DOHH2 (cell line): Measurements from ENCODE around the gene GAST.

Experiments used
- H3F3A ChIP-seq: fragments of 200-600 bp; sonication (generic), shearing (Covaris generic); 2 replicates; pipeline ENCODE4 v1.6.0; 2016; ENCODE audit warnings: antibody characterized with exemption, mild to moderate bottlenecking; ENCODE audit not compliant: control insufficient read depth, insufficient read depth
- H3K27ac ChIP-seq: fragments of 200-600 bp; sonication (generic); 2 replicates; pipeline ENCODE4 v1.5.1; 2014; ENCODE audit warnings: low read depth, mild to moderate bottlenecking, low read length, moderate library complexity
- H3K27me3 ChIP-seq: fragments of 200-600 bp; sonication (generic); 2 replicates; pipeline ENCODE4 v1.6.1; 2014; ENCODE audit warnings: mild to moderate bottlenecking, low read length, mixed read lengths; ENCODE audit not compliant: control insufficient read depth
- H3K36me3 ChIP-seq: fragments of 200-600 bp; sonication (generic); 2 replicates; pipeline ENCODE4 v1.6.1; 2014; ENCODE audit warnings: mild to moderate bottlenecking, low read length, moderate library complexity, mixed read lengths; ENCODE audit not compliant: control insufficient read depth
- H3K4me1 ChIP-seq: fragments of 200-600 bp; sonication (generic); 2 replicates; pipeline ENCODE4 v1.6.1; 2014; ENCODE audit warnings: mild to moderate bottlenecking, low read length, mixed read lengths; ENCODE audit not compliant: control insufficient read depth
- H3K4me2 ChIP-seq: fragments of 200-600 bp; sonication (generic); 2 replicates; pipeline ENCODE4 v1.6.0; 2014; ENCODE audit warnings: mild to moderate bottlenecking, low read length, moderate library complexity
- H3K4me3 ChIP-seq: fragments of 200-600 bp; sonication (generic); 2 replicates; pipeline ENCODE4 v1.5.1; 2014; ENCODE audit warnings: mild to moderate bottlenecking, low read length, mixed read lengths
- H3K79me2 ChIP-seq: fragments of 200-600 bp; sonication (generic); 2 replicates; pipeline ENCODE4 v1.6.1; 2014; ENCODE audit warnings: mild to moderate bottlenecking, low read length, mixed read lengths; ENCODE audit not compliant: control insufficient read depth
- H3K9me2 ChIP-seq: fragments of 200-600 bp; sonication (generic); replicated peaks from 2 replicates; pipeline ENCODE4 v1.6.1; 2014; ENCODE audit warnings: mild to moderate bottlenecking, low read length, mixed read lengths; ENCODE audit not compliant: control insufficient read depth
- H3K9me3 ChIP-seq: fragments of 200-600 bp; sonication (generic); 2 replicates; pipeline ENCODE4 v1.6.1; 2014; ENCODE audit warnings: antibody characterized with exemption, low read length, mixed read lengths; ENCODE audit not compliant: control insufficient read depth, insufficient read depth
- H4K20me1 ChIP-seq: fragments of 200-600 bp; sonication (generic); 2 replicates; pipeline ENCODE4 v1.6.0; 2014; ENCODE audit warnings: low read depth, mild to moderate bottlenecking, antibody characterized with exemption, low read length, moderate library complexity; ENCODE audit not compliant: control insufficient read depth, insufficient read depth
- EZH2phosphoT487 ChIP-seq: fragments of 200-600 bp; sonication (generic); IDR thresholded peaks from 2 replicates; pipeline ENCODE4 v1.6.1; 2017; ENCODE audit warnings: borderline replicate concordance, mild to moderate bottlenecking, antibody characterized with exemption, low read length, moderate library complexity, mixed read lengths
- TF ChIP-seq, protein P1 (sequence below): fragments of 200-600 bp; sonication (generic); IDR thresholded peaks from one replicate; pipeline ENCODE4 v1.5.1; 2014; ENCODE audit warnings: antibody characterized with exemption, mild to moderate bottlenecking, low read depth, low read length; ENCODE audit not compliant: poor library complexity, severe bottlenecking

Gene GAST

DNA sequence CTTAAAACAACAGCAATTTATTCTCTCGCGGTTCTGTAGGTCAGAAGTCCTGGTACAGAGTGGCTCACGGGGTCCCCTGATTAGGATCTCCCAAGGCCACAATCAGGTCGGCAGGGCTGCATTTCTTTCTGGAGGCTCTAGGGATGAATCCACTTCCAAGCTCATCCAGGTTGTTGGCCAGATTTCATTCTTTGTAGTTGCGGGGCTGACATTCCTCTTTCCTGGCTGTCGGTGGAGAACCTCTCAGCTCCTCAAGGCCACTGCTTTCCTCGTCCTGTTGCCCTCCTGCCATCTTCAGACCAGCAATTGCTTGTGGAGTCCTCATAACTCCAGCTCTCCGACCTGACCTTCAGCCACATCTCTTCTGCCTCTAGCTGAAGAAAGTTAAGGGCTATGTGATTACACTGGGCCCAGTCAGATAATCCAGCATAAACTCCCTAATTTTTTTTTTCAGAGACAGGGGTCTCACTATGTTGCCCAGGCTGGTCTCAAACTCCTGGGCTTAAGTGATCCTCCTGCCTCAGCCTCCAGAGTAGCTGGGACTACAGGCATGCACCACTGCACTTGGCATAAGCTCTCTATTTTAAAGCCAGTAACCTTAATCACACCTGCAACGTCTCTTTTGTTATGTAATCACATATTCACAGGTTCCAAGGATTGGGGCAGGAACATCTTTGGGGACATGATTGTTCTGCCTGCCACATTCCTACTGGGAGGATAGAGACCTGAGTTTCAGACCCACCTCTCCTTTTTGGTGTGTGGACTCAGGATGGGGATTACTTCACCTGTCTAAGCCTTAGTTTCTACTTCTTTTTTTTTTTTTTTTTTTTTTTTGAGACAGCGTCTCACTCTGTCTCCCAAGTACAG is 4.1 kb upstream of the GAST start:
- no peaks in the 10 kb centered on the region for H3K9me3 ChIP-seq
- H4K20me1 ChIP-seq = no peaks in the 10 kb centered on the region
- H3K27ac ChIP-seq = no peak overlapping the region
- H3K79me2 ChIP-seq = no peaks in the 10 kb centered on the region
- H3K4me2 ChIP-seq = no peak overlapping the region
- H3F3A ChIP-seq = no peaks in the 10 kb centered on the region
- H3K9me2 ChIP-seq = no peaks in the 10 kb centered on the region
- H3K27me3 ChIP-seq = peaks cover 4% of the 10 kb centered on the region; the same call in 1 of the 2 replicates
- H3K4me1 ChIP-seq = no peaks in the 10 kb centered on the region
- no peaks in the 10 kb centered on the region for H3K36me3 ChIP-seq
- TF ChIP-seq, protein P1, sequence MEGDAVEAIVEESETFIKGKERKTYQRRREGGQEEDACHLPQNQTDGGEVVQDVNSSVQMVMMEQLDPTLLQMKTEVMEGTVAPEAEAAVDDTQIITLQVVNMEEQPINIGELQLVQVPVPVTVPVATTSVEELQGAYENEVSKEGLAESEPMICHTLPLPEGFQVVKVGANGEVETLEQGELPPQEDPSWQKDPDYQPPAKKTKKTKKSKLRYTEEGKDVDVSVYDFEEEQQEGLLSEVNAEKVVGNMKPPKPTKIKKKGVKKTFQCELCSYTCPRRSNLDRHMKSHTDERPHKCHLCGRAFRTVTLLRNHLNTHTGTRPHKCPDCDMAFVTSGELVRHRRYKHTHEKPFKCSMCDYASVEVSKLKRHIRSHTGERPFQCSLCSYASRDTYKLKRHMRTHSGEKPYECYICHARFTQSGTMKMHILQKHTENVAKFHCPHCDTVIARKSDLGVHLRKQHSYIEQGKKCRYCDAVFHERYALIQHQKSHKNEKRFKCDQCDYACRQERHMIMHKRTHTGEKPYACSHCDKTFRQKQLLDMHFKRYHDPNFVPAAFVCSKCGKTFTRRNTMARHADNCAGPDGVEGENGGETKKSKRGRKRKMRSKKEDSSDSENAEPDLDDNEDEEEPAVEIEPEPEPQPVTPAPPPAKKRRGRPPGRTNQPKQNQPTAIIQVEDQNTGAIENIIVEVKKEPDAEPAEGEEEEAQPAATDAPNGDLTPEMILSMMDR = no peak
- no peak for TF ChIP-seq EZH2phosphoT487
- H3K4me3 ChIP-seq = no peak overlapping the region

DNA sequence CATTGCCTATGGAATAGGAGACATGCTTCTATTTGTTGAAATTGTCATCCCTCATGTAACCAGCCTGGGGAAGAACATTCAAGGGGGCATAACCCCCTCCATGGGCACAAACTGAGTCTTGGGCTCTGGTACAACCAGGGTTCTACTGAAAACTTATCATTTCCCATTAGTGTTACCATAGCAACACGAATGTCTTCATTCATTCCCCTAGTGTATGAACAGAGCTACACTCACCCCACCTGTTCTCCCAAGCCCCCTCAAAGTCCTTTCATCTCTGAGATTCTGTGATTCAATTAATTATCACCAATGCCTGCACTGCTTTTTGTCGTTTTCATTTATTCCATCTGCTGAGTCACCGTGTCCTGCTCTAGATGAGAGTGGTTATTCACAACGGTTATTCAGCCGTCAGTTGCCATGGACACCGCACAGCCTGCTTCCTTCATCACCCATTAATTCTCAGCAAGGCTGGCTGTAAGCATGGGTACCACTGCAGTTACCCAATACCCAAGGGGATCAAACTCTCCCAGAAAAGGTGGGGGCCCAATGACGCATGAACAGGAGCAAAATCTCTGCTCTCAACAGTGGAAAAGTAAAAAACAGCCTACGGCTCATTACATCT is 1.6 kb upstream of the GAST start:
- no peak overlapping the region for H3K4me3 ChIP-seq
- no peak overlapping the region for H3K27ac ChIP-seq
- H3K27me3 ChIP-seq = peaks cover 6% of the 10 kb centered on the region
- no peaks in the 10 kb centered on the region for H3K4me1 ChIP-seq
- no peaks in the 10 kb centered on the region for H3K9me3 ChIP-seq
- no peaks in the 10 kb centered on the region for H3K79me2 ChIP-seq
- H4K20me1 ChIP-seq = no peaks in the 10 kb centered on the region
- H3K36me3 ChIP-seq = no peaks in the 10 kb centered on the region
- TF ChIP-seq, protein P1 = no peak
- TF ChIP-seq EZH2phosphoT487 = no peak
- H3F3A ChIP-seq = no peaks in the 10 kb centered on the region
- H3K4me2 ChIP-seq = no peak overlapping the region
- no peaks in the 10 kb centered on the region for H3K9me2 ChIP-seq

DNA sequence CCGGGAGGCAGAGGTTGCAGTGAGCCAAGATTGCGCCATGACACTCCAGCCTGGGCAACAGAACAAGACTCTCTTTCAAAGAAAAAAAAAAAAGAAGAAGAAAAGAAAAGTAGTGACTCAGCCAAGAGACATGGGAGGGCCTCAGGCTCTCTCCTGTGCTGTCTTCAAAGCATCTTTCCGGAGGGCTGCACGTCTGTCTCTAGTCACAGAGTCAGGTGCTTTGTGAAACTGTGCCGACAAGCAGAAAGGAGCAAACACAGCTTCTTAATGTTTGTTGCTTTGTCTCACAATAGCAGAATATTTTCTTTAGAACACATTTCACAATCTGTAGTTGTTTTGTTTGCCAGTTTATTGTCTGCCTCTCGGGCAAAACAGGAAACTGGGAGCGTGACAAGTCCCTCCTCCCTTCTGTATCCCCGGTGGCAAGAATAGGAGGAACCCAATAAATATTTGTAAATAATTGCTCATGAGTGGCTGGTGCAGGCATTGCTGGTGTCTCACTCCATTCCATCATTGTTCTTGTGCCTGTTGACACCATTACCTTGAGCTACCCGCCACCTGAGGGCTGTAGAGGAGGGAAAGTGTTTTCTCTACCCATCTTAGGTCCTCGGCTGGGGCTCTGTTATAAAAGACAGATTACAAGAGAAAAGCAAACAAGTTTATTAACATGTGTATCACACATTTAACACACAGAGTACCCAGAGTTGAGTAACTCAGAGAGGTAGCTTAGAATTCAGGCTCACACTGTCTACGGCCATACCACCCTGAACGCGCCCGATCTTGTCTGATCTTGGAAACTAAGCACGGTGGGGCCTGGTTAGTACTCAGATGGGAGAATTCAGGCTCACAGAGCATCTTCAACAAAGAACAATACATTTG is 5.5 kb downstream of the GAST start:
- TF ChIP-seq, protein P1 = no peak
- TF ChIP-seq EZH2phosphoT487 = no peak
- Histone ChIP-seq H3K4me3 (no peak overlapping the region), H4K20me1 (no peaks in the 10 kb centered on the region), H3K4me1 (no peaks in the 10 kb centered on the region), H3K9me2 (no peaks in the 10 kb centered on the region), H3K79me2 (no peaks in the 10 kb centered on the region), H3K36me3 (no peaks in the 10 kb centered on the region), H3F3A (no peaks in the 10 kb centered on the region), H3K9me3 (no peaks in the 10 kb centered on the region), H3K27ac (no peak overlapping the region), H3K27me3 (peaks cover 10% of the 10 kb centered on the region), H3K4me2 (no peak overlapping the region)
